Measurements from ENCODE around the gene ATP2B2. TPM values are rescaled to one million over a fixed set of nuclear protein-coding genes. Genes with fewer than 3 reads are reported as not detected.

Gene ATP2B2
- total RNA-seq, 2 experiments from 2014 or later, result not detected

GRCh38 chr3:10373686-10374261, 131.6 kb downstream of the ATP2B2 start:
- no peak overlapping the region for H3K27ac Mint-ChIP-seq
- H3K36me3 Mint-ChIP-seq, result no peaks in the 10 kb centered on the region
- H3K9me3 Mint-ChIP-seq, result peaks cover 3% of the 10 kb centered on the region
- H3K4me3 Mint-ChIP-seq, result no peak overlapping the region
- peaks cover 9% of the 10 kb centered on the region for H3K27me3 Mint-ChIP-seq
- no peak for DNase-seq
- H3K4me1 Mint-ChIP-seq, result no peaks in the 10 kb centered on the region

GRCh38 chr3:10371789-10372188, 133.6 kb downstream of the ATP2B2 start:
- Mint-ChIP-seq H3K9me3 (peaks cover 3% of the 10 kb centered on the region), H3K36me3 (no peaks in the 10 kb centered on the region), H3K27me3 (peaks cover 15% of the 10 kb centered on the region), H3K4me3 (no peak overlapping the region), H3K27ac (no peak overlapping the region), H3K4me1 (peaks cover 3% of the 10 kb centered on the region)
- DNase-seq, result no peak

- Mint-ChIP-seq H3K4me3 (no peak overlapping the region), H3K4me1 (peaks cover 9% of the 10 kb centered on the region), H3K36me3 (no peaks in the 10 kb centered on the region), H3K9me3 (peaks cover 3% of the 10 kb centered on the region), H3K27me3 (peaks cover 15% of the 10 kb centered on the region), H3K27ac (no peak overlapping the region)
- no peak for DNase-seq
Measured at GRCh38 chr3:10371167-10371566, 134.2 kb downstream of the ATP2B2 start.

- H3K4me1 Mint-ChIP-seq, result peaks cover 11% of the 10 kb centered on the region
- peaks cover 15% of the 10 kb centered on the region for H3K27me3 Mint-ChIP-seq
- H3K9me3 Mint-ChIP-seq, result peaks cover 3% of the 10 kb centered on the region
- no peak for DNase-seq
- H3K4me3 Mint-ChIP-seq, result no peak overlapping the region
- H3K36me3 Mint-ChIP-seq, result no peaks in the 10 kb centered on the region
- no peak overlapping the region for H3K27ac Mint-ChIP-seq
Measured at GRCh38 chr3:10370429-10370828, 135.0 kb downstream of the ATP2B2 start.

- H3K27me3 Mint-ChIP-seq, result peaks cover 15% of the 10 kb centered on the region
- H3K9me3 Mint-ChIP-seq, result peaks cover 3% of the 10 kb centered on the region
- H3K4me1 Mint-ChIP-seq, result peaks cover 18% of the 10 kb centered on the region
Measured at GRCh38 chr3:10368512-10368911, 136.9 kb downstream of the ATP2B2 start.

GRCh38 chr3:10367506-10367905, 137.9 kb downstream of the ATP2B2 start:
- peaks cover 3% of the 10 kb centered on the region for H3K9me3 Mint-ChIP-seq
- peaks cover 15% of the 10 kb centered on the region for H3K27me3 Mint-ChIP-seq
- H3K36me3 Mint-ChIP-seq, result peaks cover 3% of the 10 kb centered on the region
- H3K4me3 Mint-ChIP-seq, result no peak overlapping the region
- H3K4me1 Mint-ChIP-seq, result peaks cover 20% of the 10 kb centered on the region
- DNase-seq, result no peak
- no peak overlapping the region for H3K27ac Mint-ChIP-seq

More at GRCh38 chr3:10368512-10368911, 136.9 kb downstream of the ATP2B2 start:
- H3K36me3 Mint-ChIP-seq, result no peaks in the 10 kb centered on the region
- H3K4me3 Mint-ChIP-seq, result no peak overlapping the region
- H3K27ac Mint-ChIP-seq, result no peak overlapping the region
- DNase-seq, result no peak

GRCh38 chr3:10366651-10367101, 138.7 kb downstream of the ATP2B2 start:
- Mint-ChIP-seq H3K4me3 (no peak overlapping the region), H3K27me3 (peaks cover 19% of the 10 kb centered on the region), H3K4me1 (peaks cover 20% of the 10 kb centered on the region), H3K27ac (no peak overlapping the region), H3K36me3 (peaks cover 3% of the 10 kb centered on the region), H3K9me3 (peaks cover 3% of the 10 kb centered on the region)
- peak; percentile 29 for DNase-seq

GRCh38 chr3:10365791-10366190, 139.6 kb downstream of the ATP2B2 start:
- Mint-ChIP-seq H3K36me3 (peaks cover 3% of the 10 kb centered on the region), H3K27ac (no peak overlapping the region), H3K27me3 (peaks cover 28% of the 10 kb centered on the region), H3K9me3 (no peaks in the 10 kb centered on the region), H3K4me1 (peaks cover 20% of the 10 kb centered on the region), H3K4me3 (no peak overlapping the region)
- no peak for DNase-seq

- no peak overlapping the region for H3K27ac Mint-ChIP-seq
- H3K9me3 Mint-ChIP-seq, result no peaks in the 10 kb centered on the region
- H3K4me1 Mint-ChIP-seq, result peaks cover 20% of the 10 kb centered on the region
- peaks cover 3% of the 10 kb centered on the region for H3K36me3 Mint-ChIP-seq
- no peak overlapping the region for H3K4me3 Mint-ChIP-seq
- H3K27me3 Mint-ChIP-seq, result peaks cover 25% of the 10 kb centered on the region
- DNase-seq, result no peak
Measured at GRCh38 chr3:10365316-10365715, 140.1 kb downstream of the ATP2B2 start.

- Mint-ChIP-seq H3K27ac (no peak overlapping the region), H3K4me3 (no peak overlapping the region), H3K27me3 (peaks cover 24% of the 10 kb centered on the region), H3K4me1 (peaks cover 20% of the 10 kb centered on the region), H3K36me3 (peaks cover 3% of the 10 kb centered on the region), H3K9me3 (no peaks in the 10 kb centered on the region)
- no peak for DNase-seq
Measured at GRCh38 chr3:10364806-10365205, 140.6 kb downstream of the ATP2B2 start.

- peaks cover 20% of the 10 kb centered on the region for H3K4me1 Mint-ChIP-seq
- H3K4me3 Mint-ChIP-seq, result no peak overlapping the region
- H3K27ac Mint-ChIP-seq, result no peak overlapping the region
- H3K36me3 Mint-ChIP-seq, result peaks cover 3% of the 10 kb centered on the region
- DNase-seq, result no peak
- no peaks in the 10 kb centered on the region for H3K9me3 Mint-ChIP-seq
- peaks cover 21% of the 10 kb centered on the region for H3K27me3 Mint-ChIP-seq
Measured at GRCh38 chr3:10363935-10364334, 141.5 kb downstream of the ATP2B2 start.

GRCh38 chr3:10361375-10361774, 144.0 kb downstream of the ATP2B2 start:
- peaks cover 14% of the 10 kb centered on the region for H3K4me1 Mint-ChIP-seq

GRCh38 chr3:10360478-10360877, 144.9 kb downstream of the ATP2B2 start:
- Mint-ChIP-seq H3K4me3 (no peak overlapping the region), H3K9me3 (no peaks in the 10 kb centered on the region), H3K36me3 (peaks cover 3% of the 10 kb centered on the region), H3K27me3 (peaks cover 13% of the 10 kb centered on the region), H3K27ac (no peak overlapping the region), H3K4me1 (peaks cover 9% of the 10 kb centered on the region)
- no peak for DNase-seq

More at GRCh38 chr3:10361375-10361774, 144.0 kb downstream of the ATP2B2 start:
- Mint-ChIP-seq H3K27me3 (peaks cover 13% of the 10 kb centered on the region), H3K27ac (no peak overlapping the region), H3K9me3 (no peaks in the 10 kb centered on the region), H3K4me3 (no peak overlapping the region), H3K36me3 (peaks cover 3% of the 10 kb centered on the region)
- DNase-seq, result no peak

- Mint-ChIP-seq H3K27ac (no peak overlapping the region), H3K4me3 (no peak overlapping the region), H3K4me1 (peaks cover 8% of the 10 kb centered on the region), H3K36me3 (peaks cover 3% of the 10 kb centered on the region), H3K27me3 (peaks cover 13% of the 10 kb centered on the region), H3K9me3 (no peaks in the 10 kb centered on the region)
- DNase-seq, result no peak
Measured at GRCh38 chr3:10359761-10360161, 145.6 kb downstream of the ATP2B2 start.

GRCh38 chr3:10358309-10358980, 146.9 kb downstream of the ATP2B2 start:
- DNase-seq, result no peak
- peaks cover 18% of the 10 kb centered on the region for H3K27me3 Mint-ChIP-seq
- H3K9me3 Mint-ChIP-seq, result no peaks in the 10 kb centered on the region
- H3K4me1 Mint-ChIP-seq, result peaks cover 2% of the 10 kb centered on the region
- H3K27ac Mint-ChIP-seq, result no peak overlapping the region
- peaks cover 2% of the 10 kb centered on the region for H3K36me3 Mint-ChIP-seq
- H3K4me3 Mint-ChIP-seq, result no peak overlapping the region
